ENCODE measurements around the gene COG6. TPM values are rescaled to one million over a fixed set of nuclear protein-coding genes. Genes with fewer than 3 reads are reported as not detected.

Gene COG6
- total RNA-seq, 1 experiment from 2014 or later = 23.7 TPM

GRCh38 chr13:39779337-39780265 lies 124.1 kb downstream of the COG6 start:
- no peak overlapping the region for H3K4me3 ChIP-seq
- no peak overlapping the region for H3K4me2 ChIP-seq
- ChIA-PET POLR2A (ENCODE audit: unreplicated experiment) (no interaction called here), CTCF (no interaction called here)
- no peaks in the 10 kb centered on the region for H3K9me2 ChIP-seq (ENCODE audit: insufficient read depth)
- H3K9me3 ChIP-seq (ENCODE audit: insufficient read depth, low read depth) = peaks cover 9% of the 10 kb centered on the region
- no peaks in the 10 kb centered on the region for H3K79me2 ChIP-seq (ENCODE audit: low read depth)
- TF ChIP-seq EZH2 (IDR thresholded peaks at IDR 0.05; ENCODE audit: low read depth) = no peak
- no peak for TF ChIP-seq CTCF (conservative IDR thresholded peaks at IDR 0.05)
- no peak overlapping the region for H3K27ac ChIP-seq
- no peak for DNase-seq
- peaks cover 6% of the 10 kb centered on the region; the same call in 1 of the 2 replicates for H3F3A ChIP-seq (ENCODE audit: insufficient read depth, low read depth)
- no peaks in the 10 kb centered on the region for H4K20me1 ChIP-seq (ENCODE audit: insufficient read depth)
- no TSS peak for BruUV-seq (replicated peaks)
- no peak overlapping the region for H2AFZ ChIP-seq
- H3K27me3 ChIP-seq (ENCODE audit: insufficient read depth, low read depth) = no peaks in the 10 kb centered on the region
- no peaks in the 10 kb centered on the region; the same call in 1 of the 2 replicates for H3K4me1 ChIP-seq (replicated peaks; ENCODE audit: insufficient read depth)
- no peaks in the 10 kb centered on the region for H3K36me3 ChIP-seq (ENCODE audit: low read depth)
- intact Hi-C loops (cut with micrococcal nuclease; ENCODE audit: unreplicated experiment) = loop anchor here (5.0 kb wide), 1 partner anchor 903 kb away; no protein-coding TSS in a partner anchor

GRCh38 chr13:39780711-39781110 lies 125.2 kb downstream of the COG6 start:
- Histone ChIP-seq H3K4me2 (no peak overlapping the region), H3K27ac (no peak overlapping the region), H4K20me1 (ENCODE audit: insufficient read depth) (no peaks in the 10 kb centered on the region), H3K4me1 (replicated peaks; ENCODE audit: insufficient read depth) (no peaks in the 10 kb centered on the region; the same call in 1 of the 2 replicates), H3K79me2 (ENCODE audit: low read depth) (no peaks in the 10 kb centered on the region), H3K9me2 (ENCODE audit: insufficient read depth) (no peaks in the 10 kb centered on the region), H2AFZ (no peak overlapping the region), H3K36me3 (ENCODE audit: low read depth) (no peaks in the 10 kb centered on the region), H3K9me3 (ENCODE audit: insufficient read depth, low read depth) (peaks cover 9% of the 10 kb centered on the region), H3F3A (ENCODE audit: insufficient read depth, low read depth) (peaks cover 6% of the 10 kb centered on the region; the same call in 1 of the 2 replicates), H3K27me3 (ENCODE audit: insufficient read depth, low read depth) (no peaks in the 10 kb centered on the region), H3K4me3 (no peak overlapping the region)
- ChIA-PET CTCF (no interaction called here), POLR2A (ENCODE audit: unreplicated experiment) (no interaction called here)
- no TSS peak for BruUV-seq (replicated peaks)
- TF ChIP-seq EZH2 (IDR thresholded peaks at IDR 0.05; ENCODE audit: low read depth) (no peak), CTCF (conservative IDR thresholded peaks at IDR 0.05) (no peak)
- intact Hi-C loops (cut with micrococcal nuclease; ENCODE audit: unreplicated experiment) = loop anchor here (5.0 kb wide), 1 partner anchor 902 kb away; no protein-coding TSS in a partner anchor
- DNase-seq = no peak

- H4K20me1 ChIP-seq (ENCODE audit: insufficient read depth) = no peaks in the 10 kb centered on the region
- no peak for DNase-seq
- POLR2A ChIA-PET (ENCODE audit: unreplicated experiment) = no interaction called here
- H3K4me3 ChIP-seq = no peak overlapping the region
- no TSS peak for BruUV-seq (replicated peaks)
- no peak overlapping the region for H3K27ac ChIP-seq
- H3K4me2 ChIP-seq = no peak overlapping the region
- no peaks in the 10 kb centered on the region for H3K79me2 ChIP-seq (ENCODE audit: low read depth)
- intact Hi-C loops (cut with micrococcal nuclease; ENCODE audit: unreplicated experiment) = loop anchor here (5.0 kb wide), 1 partner anchor 901 kb away; no protein-coding TSS in a partner anchor
- peaks cover 6% of the 10 kb centered on the region; the same call in 1 of the 2 replicates for H3F3A ChIP-seq (ENCODE audit: insufficient read depth, low read depth)
- TF ChIP-seq CTCF (conservative IDR thresholded peaks at IDR 0.05) = no peak
- no peak for TF ChIP-seq EZH2 (IDR thresholded peaks at IDR 0.05; ENCODE audit: low read depth)
- CTCF ChIA-PET = no interaction called here
- no peaks in the 10 kb centered on the region for H3K9me2 ChIP-seq (ENCODE audit: insufficient read depth)
- no peaks in the 10 kb centered on the region; the same call in 1 of the 2 replicates for H3K4me1 ChIP-seq (replicated peaks; ENCODE audit: insufficient read depth)
- H3K9me3 ChIP-seq (ENCODE audit: insufficient read depth, low read depth) = peaks cover 9% of the 10 kb centered on the region
- no peaks in the 10 kb centered on the region for H3K36me3 ChIP-seq (ENCODE audit: low read depth)
- no peaks in the 10 kb centered on the region for H3K27me3 ChIP-seq (ENCODE audit: insufficient read depth, low read depth)
- H2AFZ ChIP-seq = no peak overlapping the region
Measured at GRCh38 chr13:39781381-39781780, 125.9 kb downstream of the COG6 start.

Measured in PC-9 (cell line).